ENCODE results near the gene GABRR3. TPM values are rescaled to one million over a fixed set of nuclear protein-coding genes. Genes with fewer than 3 reads are reported as not detected.

GABRR3 gene
- polyA plus RNA-seq, 1 of the 3 experiments (the other 2 are of a cell fraction): not detected

DNA sequence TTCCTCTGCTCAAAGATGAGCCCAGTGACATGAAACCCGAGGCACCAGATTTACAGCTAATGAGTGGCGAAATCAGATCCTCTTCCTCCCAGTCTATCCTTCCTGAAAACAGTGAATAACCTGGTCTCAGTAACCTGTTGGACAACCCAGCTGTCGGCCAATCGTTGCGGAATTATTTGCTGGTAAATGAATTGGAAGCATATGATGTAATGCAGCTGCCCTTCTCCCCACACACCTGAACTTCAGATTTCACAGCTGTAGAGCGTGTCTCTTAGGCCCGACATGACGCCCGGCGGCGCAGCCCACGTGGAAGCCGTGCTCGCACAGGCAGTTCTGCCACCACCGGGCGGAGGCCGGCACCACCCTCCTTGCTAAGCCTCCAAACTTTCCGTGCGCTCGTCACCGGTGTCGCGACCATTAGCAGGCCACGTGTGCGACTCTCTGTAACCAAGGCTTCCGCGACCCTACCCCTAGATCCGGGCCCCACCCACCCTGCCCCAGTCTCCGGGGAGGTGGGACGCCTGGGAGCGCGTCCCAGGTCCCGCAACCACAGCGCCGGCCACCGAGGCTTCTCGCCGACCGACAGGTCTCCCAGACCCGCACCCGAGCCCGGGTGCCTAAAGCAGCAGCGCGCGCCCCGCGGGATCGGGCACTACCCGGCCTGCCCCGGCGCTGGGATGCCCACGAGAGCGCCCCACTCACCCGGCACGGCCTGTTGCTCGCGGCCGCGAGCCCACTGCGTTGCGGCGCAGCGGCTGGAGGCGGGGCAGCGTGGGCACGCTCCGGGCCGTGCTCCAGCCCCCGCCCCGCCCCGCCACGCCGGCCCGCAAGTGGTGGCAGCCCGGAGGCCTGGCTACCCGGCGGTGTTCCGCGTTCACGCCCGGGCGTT, 63.2 kb downstream of the GABRR3 start, which contains the start of gene RIOX2:
Gene RIOX2, minus strand, starts transcription at position 753 of the 889 bp plus-strand sequence. CDS start 4,838 bp downstream, outside the sequence.
- TF ChIP-seq FOSL2 (IDR thresholded peaks at IDR 0.05; ENCODE audit: borderline replicate concordance, low read depth): no peak
- TF ChIP-seq RFX5 (IDR thresholded peaks at IDR 0.05; ENCODE audit: low read length): no peak
- TF ChIP-seq MEF2A (IDR thresholded peaks at IDR 0.05; ENCODE audit: borderline replicate concordance, low read depth): no peak
- peak; percentile 55; the same call in 1 of the 2 replicates for TF ChIP-seq TAF1 (IDR thresholded peaks at IDR 0.05; ENCODE audit: borderline replicate concordance, low read depth, low read length)
- TF ChIP-seq, protein P1, sequence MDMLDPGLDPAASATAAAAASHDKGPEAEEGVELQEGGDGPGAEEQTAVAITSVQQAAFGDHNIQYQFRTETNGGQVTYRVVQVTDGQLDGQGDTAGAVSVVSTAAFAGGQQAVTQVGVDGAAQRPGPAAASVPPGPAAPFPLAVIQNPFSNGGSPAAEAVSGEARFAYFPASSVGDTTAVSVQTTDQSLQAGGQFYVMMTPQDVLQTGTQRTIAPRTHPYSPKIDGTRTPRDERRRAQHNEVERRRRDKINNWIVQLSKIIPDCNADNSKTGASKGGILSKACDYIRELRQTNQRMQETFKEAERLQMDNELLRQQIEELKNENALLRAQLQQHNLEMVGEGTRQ (IDR thresholded peaks at IDR 0.05; ENCODE audit: borderline replicate concordance, low read depth, low read length): no peak
- no peak for TF ChIP-seq RCOR1 (IDR thresholded peaks at IDR 0.05; ENCODE audit: low read length)
- peak in 1 of 2 experiments; percentile 6; a peak in 1 of 4 replicates for TF ChIP-seq EP300 (IDR thresholded peaks at IDR 0.05; ENCODE audit: borderline replicate concordance in 1 of 2, low read depth in 1 of 2, low read length in 1 of 2)
- TF ChIP-seq, protein P2, sequence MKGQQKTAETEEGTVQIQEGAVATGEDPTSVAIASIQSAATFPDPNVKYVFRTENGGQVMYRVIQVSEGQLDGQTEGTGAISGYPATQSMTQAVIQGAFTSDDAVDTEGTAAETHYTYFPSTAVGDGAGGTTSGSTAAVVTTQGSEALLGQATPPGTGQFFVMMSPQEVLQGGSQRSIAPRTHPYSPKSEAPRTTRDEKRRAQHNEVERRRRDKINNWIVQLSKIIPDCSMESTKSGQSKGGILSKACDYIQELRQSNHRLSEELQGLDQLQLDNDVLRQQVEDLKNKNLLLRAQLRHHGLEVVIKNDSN (IDR thresholded peaks at IDR 0.05; ENCODE audit: borderline replicate concordance, low read depth): peak; percentile 30; the same call in 1 of the 2 replicates
- TF ChIP-seq GABPA (IDR thresholded peaks at IDR 0.05; ENCODE audit: low read depth): no peak
- 0 out of 2 replicates have a peak, but pooled peaks have one; percentile 26 for TF ChIP-seq YY1 (IDR thresholded peaks at IDR 0.05; ENCODE audit: low read depth)
- 0 out of 2 replicates have a peak, but pooled peaks have one; percentile 40 for TF ChIP-seq POLR2AphosphoS5 (IDR thresholded peaks at IDR 0.05; ENCODE audit: low read depth, low read length)
- TF ChIP-seq EZH2phosphoT487 (IDR thresholded peaks at IDR 0.05; ENCODE audit: borderline replicate concordance, low read depth): no peak
- peak; percentile 98 for TF ChIP-seq MXI1 (IDR thresholded peaks at IDR 0.05; ENCODE audit: low read depth, low read length)
- peak; percentile 24 for TF ChIP-seq CHD2 (IDR thresholded peaks at IDR 0.05; ENCODE audit: low read length, partially characterized antibody)
- TF ChIP-seq, protein P3, sequence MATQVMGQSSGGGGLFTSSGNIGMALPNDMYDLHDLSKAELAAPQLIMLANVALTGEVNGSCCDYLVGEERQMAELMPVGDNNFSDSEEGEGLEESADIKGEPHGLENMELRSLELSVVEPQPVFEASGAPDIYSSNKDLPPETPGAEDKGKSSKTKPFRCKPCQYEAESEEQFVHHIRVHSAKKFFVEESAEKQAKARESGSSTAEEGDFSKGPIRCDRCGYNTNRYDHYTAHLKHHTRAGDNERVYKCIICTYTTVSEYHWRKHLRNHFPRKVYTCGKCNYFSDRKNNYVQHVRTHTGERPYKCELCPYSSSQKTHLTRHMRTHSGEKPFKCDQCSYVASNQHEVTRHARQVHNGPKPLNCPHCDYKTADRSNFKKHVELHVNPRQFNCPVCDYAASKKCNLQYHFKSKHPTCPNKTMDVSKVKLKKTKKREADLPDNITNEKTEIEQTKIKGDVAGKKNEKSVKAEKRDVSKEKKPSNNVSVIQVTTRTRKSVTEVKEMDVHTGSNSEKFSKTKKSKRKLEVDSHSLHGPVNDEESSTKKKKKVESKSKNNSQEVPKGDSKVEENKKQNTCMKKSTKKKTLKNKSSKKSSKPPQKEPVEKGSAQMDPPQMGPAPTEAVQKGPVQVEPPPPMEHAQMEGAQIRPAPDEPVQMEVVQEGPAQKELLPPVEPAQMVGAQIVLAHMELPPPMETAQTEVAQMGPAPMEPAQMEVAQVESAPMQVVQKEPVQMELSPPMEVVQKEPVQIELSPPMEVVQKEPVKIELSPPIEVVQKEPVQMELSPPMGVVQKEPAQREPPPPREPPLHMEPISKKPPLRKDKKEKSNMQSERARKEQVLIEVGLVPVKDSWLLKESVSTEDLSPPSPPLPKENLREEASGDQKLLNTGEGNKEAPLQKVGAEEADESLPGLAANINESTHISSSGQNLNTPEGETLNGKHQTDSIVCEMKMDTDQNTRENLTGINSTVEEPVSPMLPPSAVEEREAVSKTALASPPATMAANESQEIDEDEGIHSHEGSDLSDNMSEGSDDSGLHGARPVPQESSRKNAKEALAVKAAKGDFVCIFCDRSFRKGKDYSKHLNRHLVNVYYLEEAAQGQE (IDR thresholded peaks at IDR 0.05; ENCODE audit: low read depth, low read length): no peak
- no peak for TF ChIP-seq FOXJ3 (CRISPR knock-in tag; IDR thresholded peaks at IDR 0.05)
- TF ChIP-seq, protein P4, sequence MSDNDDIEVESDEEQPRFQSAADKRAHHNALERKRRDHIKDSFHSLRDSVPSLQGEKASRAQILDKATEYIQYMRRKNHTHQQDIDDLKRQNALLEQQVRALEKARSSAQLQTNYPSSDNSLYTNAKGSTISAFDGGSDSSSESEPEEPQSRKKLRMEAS (IDR thresholded peaks at IDR 0.05; ENCODE audit: low read depth): peak; percentile 90
- no peak for TF ChIP-seq TEAD4 (IDR thresholded peaks at IDR 0.05; ENCODE audit: borderline replicate concordance, insufficient read depth)
- no peak for TF ChIP-seq TCF12 (IDR thresholded peaks at IDR 0.05)
- peak; percentile 84; the same call in 1 of the 2 replicates for TF ChIP-seq SIN3A (IDR thresholded peaks at IDR 0.05; ENCODE audit: borderline replicate concordance, low read depth, low read length)
- no peak for TF ChIP-seq ELF1 (IDR thresholded peaks at IDR 0.05)
- no peak for TF ChIP-seq GATA2 (CRISPR knock-in tag; IDR thresholded peaks at IDR 0.05)
- TF ChIP-seq, protein P5, sequence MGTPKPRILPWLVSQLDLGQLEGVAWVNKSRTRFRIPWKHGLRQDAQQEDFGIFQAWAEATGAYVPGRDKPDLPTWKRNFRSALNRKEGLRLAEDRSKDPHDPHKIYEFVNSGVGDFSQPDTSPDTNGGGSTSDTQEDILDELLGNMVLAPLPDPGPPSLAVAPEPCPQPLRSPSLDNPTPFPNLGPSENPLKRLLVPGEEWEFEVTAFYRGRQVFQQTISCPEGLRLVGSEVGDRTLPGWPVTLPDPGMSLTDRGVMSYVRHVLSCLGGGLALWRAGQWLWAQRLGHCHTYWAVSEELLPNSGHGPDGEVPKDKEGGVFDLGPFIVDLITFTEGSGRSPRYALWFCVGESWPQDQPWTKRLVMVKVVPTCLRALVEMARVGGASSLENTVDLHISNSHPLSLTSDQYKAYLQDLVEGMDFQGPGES (IDR thresholded peaks at IDR 0.05; ENCODE audit: low read depth, low read length): no peak
- no peak for TF ChIP-seq RXRA (IDR thresholded peaks at IDR 0.05; ENCODE audit: borderline replicate concordance, low read depth)
- no peak for TF ChIP-seq NRF1 (IDR thresholded peaks at IDR 0.05; ENCODE audit: low read depth, low read length)
- no peak for TF ChIP-seq RAD21 (IDR thresholded peaks at IDR 0.05; ENCODE audit: low read length)
- peak within 1 kb of the TSS; percentile 51; the same call in 1 of the 2 replicates for H3K9ac ChIP-seq
- H3K4me2 ChIP-seq: peak within 1 kb of the TSS; percentile 84
- peak within 1 kb of the TSS; percentile 99 for H2AFZ ChIP-seq (ENCODE audit: low read depth)
- ChIA-PET POLR2A (interaction anchor here (0.9 to 1.2 kb wide), 2 partner anchors 150 to 207 kb away, joined by 3 to 5 read pairs; partner anchors contain the start of genes ARL6 and CRYBG3), CTCF (interaction anchor here (1.1 to 1.5 kb wide), 2 partner anchors 32 to 52 kb away, joined by 4 to 8 read pairs; no protein-coding TSS in a partner anchor)
- H3K9me2 ChIP-seq: no peaks in the 10 kb centered on the region
- no peaks in the 10 kb centered on the region for H3K9me3 ChIP-seq
- no peaks in the 10 kb centered on the region for H3K27me3 ChIP-seq (ENCODE audit: insufficient read depth)
- WGBS (ENCODE audit: low lambda C conversion rate): 16% methylated on average over 14 of the region's 82 CpGs
- peaks cover 11% of the 10 kb centered on the region; the same call in 1 of the 2 replicates for H3K79me2 ChIP-seq (ENCODE audit: insufficient read depth)
- peak; percentile 90 for DNase-seq
- H3K4me1 ChIP-seq (ENCODE audit: control insufficient read depth in 1 of 2, insufficient read depth in 2 of 2, low read depth in 1 of 2, low read length in 1 of 2): peaks cover 7 to 12% of the 10 kb centered on the region in 2 experiments; a peak in 3 of 4 replicates
- no peaks in the 10 kb centered on the region for H3F3A ChIP-seq (replicated peaks; ENCODE audit: insufficient read depth)
- no peaks in the 10 kb centered on the region for H4K20me1 ChIP-seq (ENCODE audit: insufficient read depth)
- H3K36me3 ChIP-seq (replicated peaks in 1 of 2; ENCODE audit: control insufficient read depth in 1 of 2, insufficient read depth in 2 of 2, low read length in 1 of 2): peaks cover 3 to 5% of the 10 kb centered on the region in 2 experiments
- H3K27ac ChIP-seq (ENCODE audit: low read depth in 2 of 2, low read length in 1 of 2): no peak within 1 kb of the TSS; a peak in 1 of 4 replicates
- H3K4me3 ChIP-seq (ENCODE audit: low read depth in 2 of 2, low read length in 1 of 2): peak within 1 kb of the TSS; percentile 58 to 64
